SK-N-MC (cell line): ENCODE results near the gene CCDC117.

Experiments used
- EZH2 ChIP-seq: fragments of 200-600 bp; sonication (generic); IDR thresholded peaks from one replicate; pipeline ENCODE4 v1.6.1; 2017; ENCODE audit warnings: antibody characterized with exemption
- POLR2AphosphoS5 ChIP-seq: IDR thresholded peaks from 2 replicates; pipeline ENCODE4 v1.6.1; 2012; ENCODE audit warnings: mild to moderate bottlenecking, low read depth, low read length, borderline replicate concordance

DNA sequence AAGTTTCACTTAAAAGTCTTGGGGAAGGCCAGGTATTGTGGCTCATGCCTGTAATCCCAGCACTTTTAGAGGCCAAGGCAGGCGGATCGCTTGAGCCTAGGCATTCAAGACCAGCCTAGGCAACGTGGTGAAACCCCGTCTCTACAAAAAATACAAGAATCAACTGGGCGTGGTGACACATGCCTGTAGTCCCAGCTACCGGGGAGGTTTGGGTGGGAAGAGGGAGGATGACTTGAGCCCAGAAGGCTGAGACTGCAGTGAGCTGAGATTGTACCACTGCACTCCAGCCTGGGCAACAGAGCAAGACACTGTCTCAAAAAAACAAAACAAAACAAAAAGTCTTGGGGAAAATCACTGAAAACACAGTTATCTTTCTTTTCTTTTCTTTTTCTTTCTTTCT, 43.2 kb downstream of the CCDC117 start:
- TF ChIP-seq POLR2AphosphoS5 (no peak), EZH2 (no peak)
